Measurements from ENCODE around the gene SH2D5.
"Not testable (repeated sequence)": the region's sequence is repeated elsewhere in the genome, so short reads cannot be mapped to it uniquely, and the experiment has no call there.

SH2D5 gene

GRCh38 chr1:20691872-20692271, 40.6 kb downstream of the SH2D5 start:
- FAIRE-seq = no peak

- no peak for FAIRE-seq
Measured at GRCh38 chr1:20689645-20690056, 42.9 kb downstream of the SH2D5 start.

- FAIRE-seq = no peak
Measured at GRCh38 chr1:20686883-20687725, 45.4 kb downstream of the SH2D5 start.

- FAIRE-seq = no peak
Measured at GRCh38 chr1:20685741-20686140, 46.8 kb downstream of the SH2D5 start.

- no peak for FAIRE-seq
Measured at GRCh38 chr1:20685099-20685662, 47.3 kb downstream of the SH2D5 start.

GRCh38 chr1:20684651-20685050, 47.9 kb downstream of the SH2D5 start:
- FAIRE-seq = no peak

- no peak for FAIRE-seq
Measured at GRCh38 chr1:20684050-20684620, 48.4 kb downstream of the SH2D5 start.

GRCh38 chr1:20683614-20684013, 48.9 kb downstream of the SH2D5 start:
- no peak for FAIRE-seq

GRCh38 chr1:20682571-20683236, 49.8 kb downstream of the SH2D5 start:
- FAIRE-seq = no peak

- no peak for FAIRE-seq
Measured at GRCh38 chr1:20681999-20682398, 50.5 kb downstream of the SH2D5 start.

GRCh38 chr1:20680269-20680668, 52.2 kb downstream of the SH2D5 start:
- FAIRE-seq = no peak

- no peak for FAIRE-seq
Measured at GRCh38 chr1:20678599-20678998, 53.9 kb downstream of the SH2D5 start.

GRCh38 chr1:20673626-20674025, 58.9 kb downstream of the SH2D5 start:
- not testable (repeated sequence) for FAIRE-seq

GRCh38 chr1:20672265-20672632, 60.3 kb downstream of the SH2D5 start:
- FAIRE-seq = no peak

GRCh38 chr1:20670936-20671335, 61.6 kb downstream of the SH2D5 start:
- no peak for FAIRE-seq
